GM18498 (cell line): ENCODE measurements around the gene KATNB1.
"Not testable (repeated sequence)": the region's sequence is repeated elsewhere in the genome, so short reads cannot be mapped to it uniquely, and the experiment has no call there.

Source experiments
- ATAC-seq: cut with Tn5 transposase; IDR thresholded peaks from one replicate; pipeline ENCODE4 v1.9.1; 2021; ENCODE audit warnings: mild to moderate bottlenecking, moderate library complexity; ENCODE audit not compliant: unreplicated experiment

KATNB1 gene

GRCh38 chr16:57769541-57770145 lies 34.1 kb downstream of the KATNB1 start:
- ATAC-seq, result no peak

- no peak for ATAC-seq
Observed at GRCh38 chr16:57770361-57770760, 34.8 kb downstream of the KATNB1 start.

- ATAC-seq, result no peak
Observed at GRCh38 chr16:57771141-57771785, 35.7 kb downstream of the KATNB1 start.

- ATAC-seq, result no peak
Observed at GRCh38 chr16:57773019-57773418, 37.4 kb downstream of the KATNB1 start.

GRCh38 chr16:57773655-57774295 lies 38.2 kb downstream of the KATNB1 start:
- no peak for ATAC-seq

GRCh38 chr16:57774705-57775285 lies 39.2 kb downstream of the KATNB1 start:
- no peak for ATAC-seq

GRCh38 chr16:57775661-57776469 lies 40.3 kb downstream of the KATNB1 start:
- no peak for ATAC-seq

GRCh38 chr16:57778658-57779057 lies 43.1 kb downstream of the KATNB1 start:
- ATAC-seq, result no peak

- ATAC-seq, result not testable (repeated sequence)
Observed at GRCh38 chr16:57779836-57780235, 44.3 kb downstream of the KATNB1 start.

GRCh38 chr16:57781349-57781740 lies 45.8 kb downstream of the KATNB1 start:
- ATAC-seq, result no peak

GRCh38 chr16:57781741-57782606 lies 46.4 kb downstream of the KATNB1 start:
- no peak for ATAC-seq

GRCh38 chr16:57782607-57783055 lies 47.1 kb downstream of the KATNB1 start:
- not testable (repeated sequence) for ATAC-seq

GRCh38 chr16:57783116-57783515 lies 47.5 kb downstream of the KATNB1 start:
- no peak for ATAC-seq

- ATAC-seq, result no peak
Observed at GRCh38 chr16:57783883-57784282, 48.3 kb downstream of the KATNB1 start.

GRCh38 chr16:57784334-57784733 lies 48.8 kb downstream of the KATNB1 start:
- ATAC-seq, result no peak

GRCh38 chr16:57785385-57785784 lies 49.8 kb downstream of the KATNB1 start:
- no peak for ATAC-seq

- ATAC-seq, result no peak
Observed at GRCh38 chr16:57785924-57786323, 50.4 kb downstream of the KATNB1 start.

- ATAC-seq, result no peak
Observed at GRCh38 chr16:57786632-57787518, 51.3 kb downstream of the KATNB1 start.

- ATAC-seq, result no peak
Observed at GRCh38 chr16:57787519-57787905, 51.9 kb downstream of the KATNB1 start.
